Large intestine (tissue), 3 donors: ENCODE measurements around the gene CDYL2. TPM values are rescaled to one million over a fixed set of nuclear protein-coding genes. Genes with fewer than 3 reads are reported as not detected.

ENCODE experiments used
- DNase-seq, 2 donors: peaks; one replicate each; pipeline versions ENCODE4 v3.0.0 to v3.0.0-alpha.2; 2013
- H3K27ac ChIP-seq: one replicate; pipeline ENCODE4 v1.5.1; 2013; ENCODE audit warnings: low read length
- H3K27me3 ChIP-seq: 2 replicates; pipeline ENCODE4 v1.6.1; 2013; ENCODE audit warnings: low read length; ENCODE audit not compliant: control insufficient read depth, insufficient read depth
- H3K36me3 ChIP-seq: 2 replicates; pipeline ENCODE4 v1.6.1; 2013; ENCODE audit warnings: low read length; ENCODE audit not compliant: control insufficient read depth, insufficient read depth
- H3K4me1 ChIP-seq: one replicate; pipeline ENCODE4 v1.6.1; 2013; ENCODE audit warnings: low read length; ENCODE audit not compliant: control insufficient read depth, insufficient read depth
- H3K4me3 ChIP-seq: one replicate; pipeline ENCODE4 v1.5.1; 2013; ENCODE audit warnings: low read length
- H3K9me3 ChIP-seq: one replicate; pipeline ENCODE4 v1.6.1; 2013; ENCODE audit warnings: mild to moderate bottlenecking, low read depth, low read length, moderate library complexity; ENCODE audit not compliant: control insufficient read depth
- WGBS: methylation state at CpG from one replicate; pipeline ENCODE4 v1.1.5; 2013; ENCODE audit warnings: low lambda C conversion rate; ENCODE audit not compliant: insufficient coverage; 5-methylcytosine and 5-hydroxymethylcytosine counted together
- polyA plus RNA-seq: library from polyadenylated mRNA; unstranded; fragments of 120-200 nt; gene quantifications from one replicate; pipeline ENCODE4 v1.2.1, GENCODE V29; 2013

The CDYL2 gene
- polyA plus RNA-seq, 1 donor = 5.1 TPM

DNA sequence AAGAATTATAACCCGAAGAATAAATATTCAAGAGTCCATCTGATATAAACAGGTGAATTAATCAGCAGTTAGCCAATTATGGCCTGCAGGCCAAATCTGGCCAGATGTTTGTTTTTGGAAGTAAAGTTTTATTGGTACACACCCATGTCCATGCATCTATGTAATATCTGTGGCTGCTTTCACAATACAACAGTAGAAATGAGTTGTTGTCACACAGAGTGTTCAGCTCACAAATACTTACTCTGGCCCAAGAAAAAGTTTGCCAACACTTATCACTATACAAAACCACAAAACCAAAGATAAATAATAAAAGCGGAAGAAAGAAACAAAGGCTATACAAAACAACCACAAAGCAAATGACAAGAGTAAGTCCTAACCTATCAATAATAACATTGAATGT, 109.4 kb downstream of the CDYL2 start:
- no peak overlapping the region for H3K27ac ChIP-seq
- H3K27me3 ChIP-seq = no peaks in the 10 kb centered on the region
- no peaks in the 10 kb centered on the region for H3K36me3 ChIP-seq
- H3K9me3 ChIP-seq = peaks cover 5% of the 10 kb centered on the region
- H3K4me3 ChIP-seq = no peak overlapping the region
- WGBS = 100% methylated on average over 1 of the region's 2 CpGs
- no peaks in the 10 kb centered on the region for H3K4me1 ChIP-seq
- no peak for DNase-seq

DNA sequence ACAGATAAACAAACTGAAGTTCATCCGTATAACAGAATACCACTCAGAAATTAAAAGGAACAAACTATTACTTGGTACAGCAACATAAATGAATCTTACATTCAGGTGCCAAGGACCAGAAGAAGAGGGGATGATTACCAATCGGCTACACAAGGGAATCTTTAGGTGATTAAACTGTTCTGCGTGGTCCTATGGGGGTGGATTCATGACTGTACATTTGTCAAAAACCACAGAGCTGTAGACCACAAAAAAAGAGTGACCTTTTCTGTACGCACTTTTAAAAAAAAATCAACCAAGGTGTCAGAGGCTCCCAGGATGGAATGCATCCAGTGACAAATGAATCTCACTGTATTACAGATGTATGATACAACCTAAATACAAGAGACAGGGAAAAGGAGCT, 110.8 kb downstream of the CDYL2 start:
- no peak overlapping the region for H3K4me3 ChIP-seq
- H3K4me1 ChIP-seq = no peaks in the 10 kb centered on the region
- H3K27me3 ChIP-seq = no peaks in the 10 kb centered on the region
- no peak overlapping the region for H3K27ac ChIP-seq
- WGBS = 90% methylated on average over 2 of the region's 4 CpGs
- DNase-seq = no peak
- no peaks in the 10 kb centered on the region for H3K36me3 ChIP-seq
- H3K9me3 ChIP-seq = no peaks in the 10 kb centered on the region

DNA sequence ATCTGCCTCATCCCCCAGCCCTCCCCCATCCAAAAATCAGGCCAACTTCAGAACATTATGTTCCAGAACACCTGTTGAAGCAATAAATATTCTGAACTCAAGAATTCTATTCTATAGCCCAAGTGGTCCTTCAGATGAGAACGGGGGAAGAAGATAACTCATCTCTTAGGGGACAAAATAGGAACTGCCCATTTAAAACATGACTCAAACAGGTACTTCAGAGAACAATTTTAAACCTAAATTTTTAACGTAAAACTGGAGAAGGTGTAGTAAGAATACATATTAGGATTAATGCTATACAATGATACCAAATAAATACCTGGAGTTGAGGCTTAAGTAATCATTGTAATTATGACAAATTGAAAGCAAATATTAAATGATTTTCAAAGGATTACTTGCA, 112.1 kb downstream of the CDYL2 start:
- Histone ChIP-seq H3K4me1 (no peaks in the 10 kb centered on the region), H3K27ac (no peak overlapping the region), H3K36me3 (no peaks in the 10 kb centered on the region), H3K4me3 (no peak overlapping the region), H3K27me3 (no peaks in the 10 kb centered on the region), H3K9me3 (no peaks in the 10 kb centered on the region)
- no peak for DNase-seq
- no CpG with 5 or more reads among the region's 2 CpGs for WGBS

DNA sequence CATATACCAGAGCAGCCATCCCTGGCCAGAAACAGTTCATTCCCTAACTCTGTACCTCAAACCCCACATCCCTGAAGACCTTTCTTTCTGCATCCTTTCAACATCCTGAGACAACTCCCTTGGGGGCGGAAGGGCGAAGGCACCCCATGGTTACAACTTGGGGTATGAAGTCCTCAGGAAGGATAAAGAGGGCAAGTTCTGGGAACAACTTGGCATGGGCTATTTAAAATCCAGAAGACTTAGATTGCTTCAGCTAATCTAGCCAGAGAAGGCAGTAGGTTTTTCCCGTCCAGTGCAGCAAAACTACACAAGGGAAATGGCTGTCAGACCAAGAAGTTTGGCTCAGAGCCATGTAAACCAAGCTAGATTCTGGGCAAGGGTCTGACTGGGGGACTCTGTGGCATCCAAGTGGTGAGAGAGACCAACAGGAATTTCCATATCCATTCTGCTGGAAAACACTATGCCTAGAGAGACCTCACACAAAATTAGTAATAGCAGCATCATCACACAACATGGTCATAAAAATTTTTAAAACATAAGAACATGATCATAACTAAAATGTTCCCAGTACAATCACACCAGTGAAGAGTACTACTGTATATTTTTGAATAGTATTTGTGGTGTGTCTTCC, 113.2 kb downstream of the CDYL2 start:
- no CpG with 5 or more reads among the region's 3 CpGs for WGBS
- H3K27ac ChIP-seq = no peak overlapping the region

DNA sequence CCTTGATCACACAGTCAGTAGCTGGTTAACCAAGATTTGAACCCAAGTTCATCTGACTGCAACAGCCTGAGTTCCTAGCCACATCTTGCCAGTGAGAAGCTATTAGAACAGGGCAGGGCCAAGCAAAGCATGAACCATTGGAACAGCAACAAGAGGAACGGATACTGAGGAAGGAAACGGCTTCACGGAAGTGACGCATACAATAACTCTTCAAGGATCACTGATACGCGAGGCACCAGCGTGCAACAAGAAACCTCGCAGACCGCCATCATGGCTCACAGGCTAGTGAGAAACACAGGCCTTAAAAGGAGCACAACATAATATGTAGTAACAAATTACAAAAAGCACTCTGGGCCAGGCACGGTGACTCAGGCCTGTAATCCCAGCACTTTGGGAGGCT, 114.9 kb downstream of the CDYL2 start:
- no peaks in the 10 kb centered on the region for H3K27me3 ChIP-seq
- H3K4me3 ChIP-seq = no peak overlapping the region
- WGBS = 100% methylated on average over 1 of the region's 10 CpGs
- no peak for DNase-seq
- no peak overlapping the region for H3K27ac ChIP-seq
- H3K36me3 ChIP-seq = no peaks in the 10 kb centered on the region
- no peaks in the 10 kb centered on the region for H3K9me3 ChIP-seq
- no peaks in the 10 kb centered on the region for H3K4me1 ChIP-seq

More for the DNA sequence above, 113.2 kb downstream of the CDYL2 start:
- no peak for DNase-seq
- Histone ChIP-seq H3K36me3 (no peaks in the 10 kb centered on the region), H3K4me3 (no peak overlapping the region), H3K27me3 (no peaks in the 10 kb centered on the region), H3K4me1 (no peaks in the 10 kb centered on the region), H3K9me3 (no peaks in the 10 kb centered on the region)

DNA sequence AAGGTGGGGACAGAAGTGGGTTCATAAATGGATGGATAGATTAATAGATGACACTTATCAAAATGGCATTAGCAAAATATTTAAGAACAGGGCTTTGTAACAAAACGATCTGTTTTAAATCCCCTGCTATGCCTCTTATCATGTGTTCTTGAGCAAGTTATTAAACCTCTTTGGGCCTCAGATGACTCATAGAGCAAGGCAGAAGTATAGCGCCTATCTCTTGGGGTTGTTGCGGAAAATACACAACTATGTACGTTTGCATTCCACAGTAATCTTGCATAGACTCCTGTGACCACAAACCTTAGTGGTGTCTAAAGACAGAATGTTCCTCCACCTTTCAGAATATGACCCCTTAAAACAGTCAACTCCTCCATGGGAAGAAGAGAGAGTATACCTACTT, 116.8 kb downstream of the CDYL2 start:
- H3K36me3 ChIP-seq = no peaks in the 10 kb centered on the region
- no peaks in the 10 kb centered on the region for H3K4me1 ChIP-seq
- no peak overlapping the region for H3K4me3 ChIP-seq
- no peaks in the 10 kb centered on the region for H3K27me3 ChIP-seq
- H3K9me3 ChIP-seq = no peaks in the 10 kb centered on the region
- H3K27ac ChIP-seq = no peak overlapping the region
- no CpG with 5 or more reads among the region's 4 CpGs for WGBS
- DNase-seq = peak in 1 of 2 donors; percentile 24

DNA sequence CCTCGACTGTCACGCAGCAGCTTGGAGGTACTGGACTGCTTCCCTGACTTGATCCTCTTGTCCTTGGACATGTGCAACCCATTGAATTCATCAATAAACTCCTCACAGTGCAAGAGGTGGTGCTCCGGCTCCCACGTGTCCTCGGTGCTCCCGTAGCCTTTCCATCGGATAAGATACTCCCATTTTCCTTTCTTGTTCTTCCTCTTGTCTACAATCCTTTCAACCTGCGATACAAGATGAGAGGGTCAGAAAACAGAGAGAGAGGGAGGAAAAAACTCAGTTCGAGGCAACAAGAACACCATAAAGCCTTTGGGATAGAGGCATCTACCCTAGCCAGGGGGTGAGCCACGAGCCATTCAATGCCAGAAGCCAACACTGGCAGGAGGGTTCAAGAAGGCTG, 119.5 kb downstream of the CDYL2 start:
- 80% methylated on average over 1 of the region's 10 CpGs for whole genome bisulfite sequencing

DNA sequence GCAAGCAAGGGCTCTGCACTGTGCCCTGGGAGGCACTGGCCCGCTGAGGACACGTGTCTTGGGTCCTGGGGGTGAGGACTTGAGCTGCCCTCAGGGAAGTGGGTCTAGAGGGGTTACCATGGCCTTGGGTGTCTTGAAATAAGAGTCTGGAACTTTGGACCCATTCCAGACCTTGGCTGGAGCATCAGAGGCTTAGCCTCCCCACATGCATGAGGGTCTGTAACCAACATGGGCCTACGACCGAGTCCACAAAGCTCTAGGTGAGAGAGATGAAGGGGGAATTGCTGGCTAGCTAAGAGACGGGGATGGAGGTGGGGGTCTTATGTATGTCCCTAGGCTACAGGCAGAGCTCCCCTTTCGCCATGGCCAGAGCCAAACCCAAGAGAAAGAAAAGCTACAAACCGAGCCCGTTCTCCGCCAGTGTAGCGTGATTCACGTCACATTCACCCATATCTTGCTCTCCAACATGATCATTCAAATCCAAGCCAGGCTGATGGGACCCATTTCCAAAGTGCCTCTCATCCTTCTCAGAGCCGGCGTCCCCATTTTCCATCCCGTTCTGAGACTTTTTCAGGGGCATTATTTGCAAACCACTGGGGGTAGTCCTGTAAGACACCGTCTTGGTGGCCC, 120.1 kb downstream of the CDYL2 start:
- no CpG with 5 or more reads among the region's 15 CpGs for WGBS
- Histone ChIP-seq H3K4me1 (no peaks in the 10 kb centered on the region), H3K27me3 (no peaks in the 10 kb centered on the region), H3K27ac (no peak overlapping the region), H3K36me3 (no peaks in the 10 kb centered on the region), H3K9me3 (no peaks in the 10 kb centered on the region), H3K4me3 (no peak overlapping the region)
- DNase-seq = no peak

More for the DNA sequence above, 119.5 kb downstream of the CDYL2 start:
- Histone ChIP-seq H3K4me1 (no peaks in the 10 kb centered on the region), H3K4me3 (no peak overlapping the region), H3K9me3 (no peaks in the 10 kb centered on the region), H3K27ac (no peak overlapping the region), H3K36me3 (no peaks in the 10 kb centered on the region), H3K27me3 (no peaks in the 10 kb centered on the region)
- no peak for DNase-seq

DNA sequence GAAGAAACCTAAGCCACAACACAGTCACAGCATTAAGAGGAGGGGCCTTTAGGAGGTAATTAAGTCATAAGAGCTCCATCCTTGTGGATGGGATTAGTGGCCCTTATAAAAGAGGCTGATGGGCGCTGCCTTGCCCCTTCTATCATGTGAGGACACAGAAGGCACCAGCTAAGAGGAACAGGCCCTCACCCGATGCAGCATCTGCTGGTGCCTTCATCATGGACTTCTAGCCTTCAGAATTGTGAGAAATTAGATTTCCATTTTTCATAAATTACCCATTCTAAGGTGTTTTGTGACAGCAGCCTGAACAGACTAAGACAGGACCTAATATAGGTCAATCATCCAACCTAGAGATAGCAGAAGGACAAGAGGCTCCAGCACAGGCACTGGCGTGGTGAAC, 120.8 kb downstream of the CDYL2 start:
- no peaks in the 10 kb centered on the region for H3K27me3 ChIP-seq
- 100% methylated on average over 1 of the region's 3 CpGs for WGBS

DNA sequence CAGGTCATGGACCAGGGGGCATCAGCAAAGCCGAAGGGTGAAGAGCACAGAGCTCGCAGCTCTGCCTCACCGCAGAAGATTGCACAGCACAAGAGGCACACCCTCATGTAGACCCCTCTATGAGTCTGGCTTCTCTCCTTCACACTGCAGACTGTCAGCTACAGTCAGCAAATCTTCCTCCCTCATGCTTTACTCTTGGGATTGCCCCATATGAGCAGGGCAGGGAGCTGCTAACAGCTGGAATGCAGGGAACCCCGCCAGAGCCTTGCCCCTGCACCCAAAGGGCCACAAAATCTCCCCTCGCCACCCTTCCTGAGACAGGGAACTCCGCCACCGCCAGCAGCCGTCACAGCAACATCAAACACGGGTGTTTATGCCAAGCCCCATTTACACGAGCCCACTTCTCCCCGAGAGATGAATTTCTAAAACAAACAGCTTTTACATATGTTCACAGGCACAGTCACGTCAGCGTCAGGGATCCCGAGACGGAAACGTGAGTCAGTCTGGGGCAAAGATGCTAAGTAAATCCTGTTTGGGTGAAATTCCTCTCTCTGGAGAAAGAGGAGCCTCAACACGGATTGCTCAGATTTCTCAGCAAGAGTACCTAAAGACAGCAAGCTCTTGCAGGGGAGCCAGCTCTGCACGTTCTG, 121.9 kb downstream of the CDYL2 start:
- Histone ChIP-seq H3K36me3 (no peaks in the 10 kb centered on the region), H3K9me3 (no peaks in the 10 kb centered on the region), H3K27me3 (no peaks in the 10 kb centered on the region), H3K4me3 (no peak overlapping the region), H3K4me1 (no peaks in the 10 kb centered on the region), H3K27ac (no peak overlapping the region)
- no CpG with 5 or more reads among the region's 18 CpGs for WGBS
- DNase-seq = no peak

More for the DNA sequence above, 120.8 kb downstream of the CDYL2 start:
- H3K4me3 ChIP-seq = no peak overlapping the region
- DNase-seq = no peak
- no peaks in the 10 kb centered on the region for H3K36me3 ChIP-seq
- no peaks in the 10 kb centered on the region for H3K4me1 ChIP-seq
- no peak overlapping the region for H3K27ac ChIP-seq
- no peaks in the 10 kb centered on the region for H3K9me3 ChIP-seq
